Mucosa of gallbladder (tissue), 1 donor: ENCODE data around the gene BCL2. TPM values are rescaled to one million over a fixed set of nuclear protein-coding genes. Genes with fewer than 3 reads are reported as not detected.

Experiments
- DNase-seq: peaks from one replicate; pipeline ENCODE4 v3.0.0-alpha.2; 2020; ENCODE audit warnings: low spot score
- total RNA-seq: library from RNA; stranded (reverse); gene quantifications from one replicate; pipeline ENCODE4 v1.2.1, GENCODE V29; 2021
- donor health status: DM: no; HTN: no; CAD: no.

Gene BCL2
- total RNA-seq, 1 donor from 2014 or later = 18.5 TPM

- DNase-seq = no peak
Observed at GRCh38 chr18:63309422-63309821, 10.1 kb downstream of the BCL2 start.

- DNase-seq = no peak
Observed at GRCh38 chr18:63307551-63308200, 11.9 kb downstream of the BCL2 start.

GRCh38 chr18:63306819-63307550 lies 12.6 kb downstream of the BCL2 start:
- no peak for DNase-seq

- DNase-seq = no peak
Observed at GRCh38 chr18:63306249-63306648, 13.3 kb downstream of the BCL2 start.

- no peak for DNase-seq
Observed at GRCh38 chr18:63303547-63303946, 16.0 kb downstream of the BCL2 start.

- no peak for DNase-seq
Observed at GRCh38 chr18:63302636-63303405, 16.7 kb downstream of the BCL2 start.

- no peak for DNase-seq
Observed at GRCh38 chr18:63302220-63302619, 17.3 kb downstream of the BCL2 start.

- no peak for DNase-seq
Observed at GRCh38 chr18:63301434-63301833, 18.1 kb downstream of the BCL2 start.

GRCh38 chr18:63299837-63300745 lies 19.5 kb downstream of the BCL2 start:
- DNase-seq = no peak

GRCh38 chr18:63298400-63299365 lies 20.9 kb downstream of the BCL2 start:
- DNase-seq = no peak

- no peak for DNase-seq
Observed at GRCh38 chr18:63297687-63298399, 21.7 kb downstream of the BCL2 start.

- DNase-seq = no peak
Observed at GRCh38 chr18:63293935-63294334, 25.6 kb downstream of the BCL2 start.

GRCh38 chr18:63292831-63293683 lies 26.5 kb downstream of the BCL2 start:
- no peak for DNase-seq

GRCh38 chr18:63291278-63291677 lies 28.3 kb downstream of the BCL2 start:
- DNase-seq = no peak

- DNase-seq = no peak
Observed at GRCh38 chr18:63290821-63291200, 28.8 kb downstream of the BCL2 start.

GRCh38 chr18:63290166-63290820 lies 29.3 kb downstream of the BCL2 start:
- DNase-seq = no peak

- DNase-seq = no peak
Observed at GRCh38 chr18:63288311-63288710, 31.3 kb downstream of the BCL2 start.

- no peak for DNase-seq
Observed at GRCh38 chr18:63287691-63288220, 31.8 kb downstream of the BCL2 start.
